Left lung (tissue), 10 donors: ENCODE measurements around the gene SEMA4F. TPM values are rescaled to one million over a fixed set of nuclear protein-coding genes. Genes with fewer than 3 reads are reported as not detected.

ENCODE experiments used
- ATAC-seq: fragments of 200-7000 bp; cut with Tn5 transposase; one replicate; pipeline ENCODE4 v1.9.1; 2020; ENCODE audit warnings: moderate library complexity
- DNase-seq, 4 donors: peaks; one replicate each; pipeline ENCODE4 v3.0.0-alpha.2; 2013 to 2020
- H3K27ac ChIP-seq, 2 donors: fragments of 200-600 bp; sonication (generic) in 1 of 2; one replicate each; pipeline versions ENCODE4 v1.5.0 to v1.8.0; 2020 to 2021
- H3K27me3 ChIP-seq, 2 donors: fragments of 200-600 bp; sonication (generic) in 1 of 2; one replicate each; pipeline versions ENCODE4 v1.5.0 to v1.8.0; 2020 to 2021
- H3K36me3 ChIP-seq, 2 donors: fragments of 200-600 bp; sonication (generic) in 1 of 2; one replicate each; pipeline versions ENCODE4 v1.5.0 to v1.8.0; 2020 to 2021
- H3K4me1 ChIP-seq, 2 donors: fragments of 200-600 bp; one replicate each; pipeline ENCODE4 v1.8.0; 2021
- H3K4me3 ChIP-seq, 2 donors: fragments of 200-600 bp; sonication (generic) in 1 of 2; one replicate each; pipeline versions ENCODE4 v1.5.0 to v1.8.0; 2020 to 2021; ENCODE audit warnings: mild to moderate bottlenecking in 1 of 2
- H3K9me3 ChIP-seq, 2 donors: fragments of 200-600 bp; sonication (generic) in 1 of 2; one replicate each; pipeline versions ENCODE4 v1.5.0 to v1.8.0; 2020 to 2021
- CTCF ChIP-seq, 2 donors: fragments of 200-600 bp; sonication (generic) in 1 of 2; IDR thresholded peaks; one replicate each; pipeline versions ENCODE4 v1.5.0 to v1.8.0; 2021; ENCODE audit warnings: antibody characterized with exemption in 2 of 2
- intact Hi-C, 2 donors: fragments of 100-400 bp; cut with DNase I; formaldehyde crosslinking; loops; one replicate each; pipeline versions ENCODE4 v1.11.2 to v1.14.2; 2022
- polyA plus RNA-seq, 6 donors: library from polyadenylated mRNA; unstranded; fragments of 120-200 nt; gene quantifications; one replicate each; pipeline ENCODE4 v1.2.1, GENCODE V29; 2013; ENCODE audit not compliant: insufficient read length in 6 of 6
- total RNA-seq, 2 donors: library from RNA; stranded (reverse); fragmentation: NEBNext Ultra II Directional; extraction: Animal tissue kit (Norgen Biotek cat#: 25700); gene quantifications; one replicate each; pipeline ENCODE4 v1.2.1, GENCODE V29; 2021
- donor health status: DM: no; HTN: yes; CAD: no.
- donor health status: DM: no; HTN: no; CAD: no.

SEMA4F gene
- total and polyA plus RNA-seq, 8 donors: 6.0 to 23.8 (median 6.8) TPM

DNA sequence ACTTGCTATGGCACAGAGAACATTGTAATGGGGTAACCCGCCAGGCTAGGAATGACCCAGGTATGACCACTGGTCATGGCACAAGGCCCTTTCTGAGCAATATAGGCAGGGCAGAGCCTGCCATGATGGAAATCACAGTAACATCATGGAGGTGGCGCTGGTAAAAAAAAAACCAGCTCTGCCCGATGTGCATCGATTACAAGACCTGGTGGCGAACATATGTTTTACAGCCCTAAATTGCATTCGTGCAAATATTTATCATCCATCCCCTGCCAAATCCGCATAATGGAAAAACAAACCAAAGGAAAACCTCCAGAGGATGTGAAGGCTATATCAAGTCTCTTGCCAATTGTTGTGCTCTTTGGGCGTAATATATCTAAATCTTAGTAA, 60.6 kb downstream of the SEMA4F start:
- no peak for ATAC-seq
- Histone ChIP-seq H3K4me3 (peak overlapping the region in 1 of 2 donors; percentile 56), H3K9me3 (no peaks in the 10 kb centered on the region), H3K27ac (no peak overlapping the region), H3K36me3 (no peaks in the 10 kb centered on the region), H3K4me1 (peaks cover 0 to 6% of the 10 kb centered on the region in 2 donors), H3K27me3 (peaks cover 0 to 29% of the 10 kb centered on the region in 2 donors)
- no peak for DNase-seq
- intact Hi-C loops: loop anchor here (5.0 kb wide), 1 partner anchor 163 kb away; no protein-coding TSS in a partner anchor
- TF ChIP-seq CTCF (IDR thresholded peaks at IDR 0.05): no peak

DNA sequence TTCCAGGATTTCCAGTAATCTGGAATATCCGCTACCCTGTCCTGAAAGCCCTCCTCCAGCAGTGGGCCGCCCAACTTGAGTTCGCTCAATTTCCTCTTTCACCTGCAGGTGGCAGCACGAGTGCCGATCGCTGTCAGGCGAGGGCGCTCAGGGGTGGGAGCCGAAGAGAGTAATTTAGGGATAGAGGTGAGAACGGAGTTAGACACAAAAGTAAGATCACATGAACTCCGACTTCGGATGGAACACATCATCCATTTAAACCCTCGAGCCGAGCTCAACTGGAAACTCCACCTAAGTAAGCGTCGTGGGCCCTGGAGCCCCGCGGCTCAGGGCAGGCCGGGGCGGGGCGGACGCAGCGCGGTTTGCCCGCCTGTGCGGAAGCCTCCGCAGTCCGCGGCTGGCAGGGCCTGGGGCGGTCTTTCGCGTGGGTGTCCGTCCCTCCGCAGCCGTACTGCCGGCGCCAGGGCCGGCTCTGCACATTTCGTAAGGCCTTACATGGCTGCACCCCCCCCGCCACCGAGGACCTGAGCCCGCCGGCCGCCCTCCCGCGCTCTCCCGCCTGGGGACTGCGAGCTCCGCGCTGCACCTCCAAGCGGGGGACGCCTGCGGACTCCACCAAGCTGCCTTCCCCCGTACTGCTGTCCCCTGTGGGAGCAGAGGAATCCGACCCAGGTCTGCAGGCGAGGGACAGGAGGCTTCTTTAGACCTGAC, 61.2 kb downstream of the SEMA4F start:
- Histone ChIP-seq H3K4me3 (peak overlapping the region; percentile 37 to 56), H3K4me1 (peaks cover 0 to 6% of the 10 kb centered on the region in 2 donors), H3K9me3 (no peaks in the 10 kb centered on the region), H3K36me3 (no peaks in the 10 kb centered on the region), H3K27me3 (peaks cover 0 to 29% of the 10 kb centered on the region in 2 donors), H3K27ac (no peak overlapping the region)
- TF ChIP-seq CTCF (IDR thresholded peaks at IDR 0.05): peak; percentile 87 to 89
- intact Hi-C loops: no loop called here
- ATAC-seq (peak; percentile 97), DNase-seq (peak; percentile 81 to 95 (median 84))

DNA sequence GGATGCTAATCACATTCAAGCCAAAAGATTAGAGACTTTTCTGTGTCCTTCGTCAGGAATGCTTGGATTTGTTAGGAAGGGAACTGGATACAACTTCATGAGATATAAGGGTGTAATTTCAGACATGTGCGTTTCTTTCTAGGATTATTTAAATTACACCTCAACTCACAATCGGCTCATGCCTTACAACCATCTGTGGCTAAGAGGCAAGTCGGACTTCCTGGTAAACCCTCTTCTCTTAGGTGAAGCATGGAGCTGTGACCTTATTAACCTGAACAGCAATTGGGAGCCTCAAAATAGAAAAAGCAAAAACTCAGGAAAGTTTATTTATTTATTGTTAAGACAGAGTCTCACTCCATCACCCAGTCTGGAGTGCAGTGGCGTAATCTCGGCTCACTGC, 61.8 kb downstream of the SEMA4F start:
- peak overlapping the region; percentile 37 to 56 for H3K4me3 ChIP-seq
- H3K27me3 ChIP-seq: peaks cover 0 to 29% of the 10 kb centered on the region in 2 donors
- ATAC-seq (peak; percentile 60), DNase-seq (no peak)
- H3K9me3 ChIP-seq: no peaks in the 10 kb centered on the region
- intact Hi-C loops: no loop called here
- no peaks in the 10 kb centered on the region for H3K36me3 ChIP-seq
- TF ChIP-seq CTCF (IDR thresholded peaks at IDR 0.05): no peak
- no peak overlapping the region for H3K27ac ChIP-seq
- H3K4me1 ChIP-seq: peaks cover 0 to 6% of the 10 kb centered on the region in 2 donors

- Histone ChIP-seq H3K27me3 (peaks cover 0 to 35% of the 10 kb centered on the region in 2 donors), H3K9me3 (no peaks in the 10 kb centered on the region), H3K4me3 (no peak overlapping the region), H3K27ac (no peak overlapping the region), H3K4me1 (peaks cover 0 to 6% of the 10 kb centered on the region in 2 donors), H3K36me3 (no peaks in the 10 kb centered on the region)
- ATAC-seq: no peak
- intact Hi-C loops: no loop called here
- no peak for DNase-seq
- TF ChIP-seq CTCF (IDR thresholded peaks at IDR 0.05): no peak
These were observed 65.0 kb downstream of the SEMA4F start for GRCh38 chr2:74719066-74719465.

- H3K27ac ChIP-seq: no peak overlapping the region
- TF ChIP-seq CTCF (IDR thresholded peaks at IDR 0.05): no peak
- no peak overlapping the region for H3K4me3 ChIP-seq
- no peaks in the 10 kb centered on the region for H3K36me3 ChIP-seq
- intact Hi-C loops: no loop called here
- no peak for DNase-seq
- no peak for ATAC-seq
- no peaks in the 10 kb centered on the region for H3K9me3 ChIP-seq
- peaks cover 0 to 25% of the 10 kb centered on the region in 2 donors for H3K27me3 ChIP-seq
- H3K4me1 ChIP-seq: no peaks in the 10 kb centered on the region
These were observed 67.3 kb downstream of the SEMA4F start for GRCh38 chr2:74721316-74721715.
